B cell (primary cell): ENCODE results near the gene COL5A1.

Experiments
- EZH2 ChIP-seq: IDR thresholded peaks from 2 replicates; pipeline ENCODE4 v1.6.1; 2012; ENCODE audit warnings: borderline replicate concordance, low read depth, mild to moderate bottlenecking, moderate library complexity, low read length; ENCODE audit not compliant: insufficient read depth, poor library complexity, severe bottlenecking
- TF ChIP-seq, protein P1 (sequence below): fragments of 200-600 bp; IDR thresholded peaks from one replicate; pipeline ENCODE4 v1.8.0; 2022; ENCODE audit warnings: antibody characterized with exemption, mild to moderate bottlenecking

GRCh38 chr9:134607971-134608370 is 33.6 kb upstream of the COL5A1 start:
- TF ChIP-seq, protein P1, sequence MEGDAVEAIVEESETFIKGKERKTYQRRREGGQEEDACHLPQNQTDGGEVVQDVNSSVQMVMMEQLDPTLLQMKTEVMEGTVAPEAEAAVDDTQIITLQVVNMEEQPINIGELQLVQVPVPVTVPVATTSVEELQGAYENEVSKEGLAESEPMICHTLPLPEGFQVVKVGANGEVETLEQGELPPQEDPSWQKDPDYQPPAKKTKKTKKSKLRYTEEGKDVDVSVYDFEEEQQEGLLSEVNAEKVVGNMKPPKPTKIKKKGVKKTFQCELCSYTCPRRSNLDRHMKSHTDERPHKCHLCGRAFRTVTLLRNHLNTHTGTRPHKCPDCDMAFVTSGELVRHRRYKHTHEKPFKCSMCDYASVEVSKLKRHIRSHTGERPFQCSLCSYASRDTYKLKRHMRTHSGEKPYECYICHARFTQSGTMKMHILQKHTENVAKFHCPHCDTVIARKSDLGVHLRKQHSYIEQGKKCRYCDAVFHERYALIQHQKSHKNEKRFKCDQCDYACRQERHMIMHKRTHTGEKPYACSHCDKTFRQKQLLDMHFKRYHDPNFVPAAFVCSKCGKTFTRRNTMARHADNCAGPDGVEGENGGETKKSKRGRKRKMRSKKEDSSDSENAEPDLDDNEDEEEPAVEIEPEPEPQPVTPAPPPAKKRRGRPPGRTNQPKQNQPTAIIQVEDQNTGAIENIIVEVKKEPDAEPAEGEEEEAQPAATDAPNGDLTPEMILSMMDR, result no peak
- TF ChIP-seq EZH2, result no peak
